ENCODE data around the gene PXDN. TPM values are rescaled to one million over a fixed set of nuclear protein-coding genes. Genes with fewer than 3 reads are reported as not detected.

Gene PXDN
- total and polyA plus RNA-seq, 9 of the 15 experiments (the other 6 are each of a cell fraction or from before 2014, with no cell fraction given) = 0.49 TPM; not detected in 8

GRCh38 chr2:1614564-1614963, 129.8 kb downstream of the PXDN start:
- H3K36me3 ChIP-seq (ENCODE audit: control insufficient read depth, insufficient read depth, low read length) = no peaks in the 10 kb centered on the region
- no peaks in the 10 kb centered on the region for H3K9me3 ChIP-seq (replicated peaks; ENCODE audit: control insufficient read depth, insufficient read depth, low read depth, low read length)
- H3K4me1 ChIP-seq (replicated peaks in 1 of 2; ENCODE audit: control insufficient read depth in 2 of 2, insufficient read depth in 2 of 2, low read length in 2 of 2) = peaks cover 0 to 3% of the 10 kb centered on the region in 2 experiments; a peak in 1 of 5 replicates
- H4K20me1 ChIP-seq (replicated peaks; ENCODE audit: control insufficient read depth, insufficient read depth, low read length) = no peaks in the 10 kb centered on the region
- no peaks in the 10 kb centered on the region for H3K79me2 ChIP-seq (ENCODE audit: control insufficient read depth, insufficient read depth, low read length)
- H3K4me3 ChIP-seq = no peak overlapping the region
- H3K27me3 ChIP-seq (ENCODE audit: control insufficient read depth in 2 of 2, insufficient read depth in 2 of 2, low read length in 2 of 2) = peaks cover 2 to 16% of the 10 kb centered on the region in 2 experiments; a peak in 3 of 5 replicates
- under 1% methylated on average over 9 of the region's 10 CpGs for WGBS (ENCODE audit: insufficient coverage, low coverage, missing lambda C conversion rate)
- ATAC-seq (no peak), DNase-seq (ENCODE audit: extremely low read depth in 1 of 4, low spot score in 3 of 4) (no peak), FAIRE-seq (no peak)
- H3K4me2 ChIP-seq (ENCODE audit: insufficient read depth, low read length) = no peak overlapping the region
- no peak overlapping the region for H3K9ac ChIP-seq (ENCODE audit: insufficient read depth in 1 of 2, low read depth in 2 of 2, low read length in 2 of 2)
- intact Hi-C loops (cut with micrococcal nuclease) = no loop called here
- H2AFZ ChIP-seq (ENCODE audit: low read depth, low read length) = no peak overlapping the region
- no TSS peak for BruUV-seq (replicated peaks)
- no peak overlapping the region for H3K27ac ChIP-seq (ENCODE audit: extremely low read depth, low read depth, low read length)
- POLR2A ChIA-PET = no interaction called here
- in situ Hi-C loops (cut with MboI) = no loop called here
- no peaks in the 10 kb centered on the region for H3K9me1 ChIP-seq (ENCODE audit: control insufficient read depth, insufficient read depth, low read length)
- CTCF ChIA-PET (ENCODE audit: low intra/inter-chr PET ratio) = no interaction called here
- TF ChIP-seq FOXP4 (CRISPR knock-in tag; IDR thresholded peaks at IDR 0.05; ENCODE audit: borderline replicate concordance) = no peak
- TF ChIP-seq CLOCK (CRISPR knock-in tag; IDR thresholded peaks at IDR 0.05; ENCODE audit: borderline replicate concordance) = no peak
- TF ChIP-seq HES1 (IDR thresholded peaks at IDR 0.05; ENCODE audit: low read depth) = no peak
- no peak for TF ChIP-seq U2AF1 (optimal IDR thresholded peaks at IDR 0.05; ENCODE audit: low read depth, low read length)
- TF ChIP-seq ZBTB11 (CRISPR knock-in tag; IDR thresholded peaks at IDR 0.05) = no peak
- no peak for TF ChIP-seq WHSC1 (IDR thresholded peaks at IDR 0.05; ENCODE audit: low read length)
- TF ChIP-seq DDX20 (tag; IDR thresholded peaks at IDR 0.05; ENCODE audit: low read depth) = no peak
- TF ChIP-seq RBM34 (IDR thresholded peaks at IDR 0.05; ENCODE audit: borderline replicate concordance, insufficient read depth, low read length) = no peak
- TF ChIP-seq ZNF699 (CRISPR knock-in tag; IDR thresholded peaks at IDR 0.05; ENCODE audit: insufficient replicate concordance) = no peak
- no peak for TF ChIP-seq ZNF175 (CRISPR knock-in tag; IDR thresholded peaks at IDR 0.05; ENCODE audit: low read depth)
- no peak for TF ChIP-seq JUN (IDR thresholded peaks at IDR 0.05; ENCODE audit: borderline replicate concordance, low read depth, low read length)
- no peak for TF ChIP-seq JUN (CRISPR knock-in tag; IDR thresholded peaks at IDR 0.05; ENCODE audit: borderline replicate concordance)

Measured in K562 (cell line).